ENCODE data around the gene S1PR4.

- TF ChIP-seq CTCF (IDR thresholded peaks at IDR 0.05) (no peak), POLR2A (IDR thresholded peaks at IDR 0.05) (no peak)
Measured at GRCh38 chr19:3152419-3152780, 26.2 kb upstream of the S1PR4 start.

All from Peyer's patch (tissue), 4 donors.